Cardiac muscle cell (in vitro differentiated cells and primary cell): ENCODE measurements around the gene FXYD6. TPM values are rescaled to one million over a fixed set of nuclear protein-coding genes. Genes with fewer than 3 reads are reported as not detected.

Experiments
- DNase-seq, 2 donors: peaks; one replicate each; pipeline versions ENCODE4 v3.0.0 to v3.0.0-alpha.2; 2010 to 2017; ENCODE audit warnings: low read depth in 1 of 2, low spot score in 1 of 2
- H3K27ac ChIP-seq: fragments of 200-600 bp; sonication (generic); 2 replicates; pipeline ENCODE4 v1.5.1; 2016
- H3K27me3 ChIP-seq: fragments of 200-600 bp; sonication (generic); 2 replicates; pipeline ENCODE4 v1.6.0; 2016; ENCODE audit warnings: control low read depth
- H3K36me3 ChIP-seq: fragments of 200-600 bp; sonication (generic); 2 replicates; pipeline ENCODE4 v1.5.1; 2016; ENCODE audit warnings: control low read depth
- H3K4me1 ChIP-seq: fragments of 200-600 bp; sonication (generic); 2 replicates; pipeline ENCODE4 v1.8.1; 2017; ENCODE audit warnings: low read depth, mild to moderate bottlenecking, mixed run types
- H3K4me3 ChIP-seq: fragments of 200-600 bp; sonication (generic); 2 replicates; pipeline ENCODE4 v1.5.1; 2016; ENCODE audit warnings: mild to moderate bottlenecking
- H3K9me3 ChIP-seq: fragments of 200-600 bp; sonication (generic); 2 replicates; pipeline ENCODE4 v1.5.1; 2017; ENCODE audit warnings: low read depth, mild to moderate bottlenecking, control low read depth
- CTCF ChIP-seq: IDR thresholded peaks from 2 replicates; pipeline ENCODE4 v1.5.1; 2012; ENCODE audit warnings: low read depth, mild to moderate bottlenecking, low read length
- polyA plus RNA-seq: library from polyadenylated mRNA; unstranded; fragments of >200 nt; fragmentation: Nextera tagmentation; extraction: Ambion mirVana; gene quantifications from 2 replicates; pipeline ENCODE4 v1.2.1, GENCODE V29; 2016
- total RNA-seq: library from RNA; depleted of rRNA; stranded (reverse); fragments of >200 nt; gene quantifications from 2 replicates; pipeline ENCODE4 v1.2.3, GENCODE V29; 2016

FXYD6 gene
- total and polyA plus RNA-seq, 2 experiments from 2014 or later = 310 to 403 TPM

GRCh38 chr11:117836077-117836960 is 40.1 kb downstream of the FXYD6 start:
- H3K4me1 ChIP-seq = no peaks in the 10 kb centered on the region
- no peaks in the 10 kb centered on the region for H3K9me3 ChIP-seq
- no peak overlapping the region for H3K4me3 ChIP-seq
- TF ChIP-seq CTCF = no peak
- no peak for DNase-seq
- H3K27me3 ChIP-seq = no peaks in the 10 kb centered on the region
- no peak overlapping the region for H3K27ac ChIP-seq
- peaks cover 11% of the 10 kb centered on the region for H3K36me3 ChIP-seq

GRCh38 chr11:117835576-117835975 is 40.9 kb downstream of the FXYD6 start:
- TF ChIP-seq CTCF = no peak
- Histone ChIP-seq H3K27me3 (no peaks in the 10 kb centered on the region), H3K27ac (no peak overlapping the region), H3K4me1 (no peaks in the 10 kb centered on the region), H3K4me3 (no peak overlapping the region), H3K36me3 (peaks cover 7% of the 10 kb centered on the region), H3K9me3 (no peaks in the 10 kb centered on the region)
- no peak for DNase-seq

GRCh38 chr11:117834838-117835443 is 41.5 kb downstream of the FXYD6 start:
- Histone ChIP-seq H3K9me3 (no peaks in the 10 kb centered on the region), H3K27ac (no peak overlapping the region), H3K4me3 (no peak overlapping the region), H3K36me3 (peaks cover 7% of the 10 kb centered on the region), H3K4me1 (no peaks in the 10 kb centered on the region), H3K27me3 (no peaks in the 10 kb centered on the region)
- no peak for TF ChIP-seq CTCF
- no peak for DNase-seq

GRCh38 chr11:117834068-117834810 is 42.2 kb downstream of the FXYD6 start:
- no peak for TF ChIP-seq CTCF
- peaks cover 7% of the 10 kb centered on the region for H3K36me3 ChIP-seq
- H3K4me1 ChIP-seq = peaks cover 2% of the 10 kb centered on the region
- no peak overlapping the region for H3K4me3 ChIP-seq
- no peak overlapping the region for H3K27ac ChIP-seq
- no peaks in the 10 kb centered on the region for H3K9me3 ChIP-seq
- DNase-seq = no peak
- no peaks in the 10 kb centered on the region for H3K27me3 ChIP-seq

GRCh38 chr11:117833401-117833891 is 43.0 kb downstream of the FXYD6 start:
- no peak overlapping the region for H3K4me3 ChIP-seq
- peaks cover 4% of the 10 kb centered on the region for H3K4me1 ChIP-seq
- no peaks in the 10 kb centered on the region for H3K36me3 ChIP-seq
- no peak overlapping the region for H3K27ac ChIP-seq
- no peak for TF ChIP-seq CTCF
- no peaks in the 10 kb centered on the region for H3K27me3 ChIP-seq
- no peaks in the 10 kb centered on the region for H3K9me3 ChIP-seq
- no peak for DNase-seq
